Measurements from ENCODE around the gene ZNF766. TPM values are rescaled to one million over a fixed set of nuclear protein-coding genes. Genes with fewer than 3 reads are reported as not detected.

The ZNF766 gene
- total RNA-seq, 1 donor from 2014 or later, result 5.6 TPM

- Histone ChIP-seq H3K36me3 (peaks cover 0 to 23% of the 10 kb centered on the region in 2 donors), H3K27ac (no peak overlapping the region), H3K9me3 (no peaks in the 10 kb centered on the region), H3K4me3 (no peak overlapping the region), H3K27me3 (no peaks in the 10 kb centered on the region), H3K4me1 (no peaks in the 10 kb centered on the region)
- intact Hi-C loops (cut with DNase I), result loop anchor here (2.0 kb wide), 1 partner anchor 69 kb away; no protein-coding TSS in a partner anchor
- TF ChIP-seq POLR2A (IDR thresholded peaks at IDR 0.05) (no peak), POLR2AphosphoS5 (IDR thresholded peaks at IDR 0.05; ENCODE audit: insufficient read depth in 1 of 2, low read depth in 1 of 2) (no peak)
- TF ChIP-seq, protein P1, sequence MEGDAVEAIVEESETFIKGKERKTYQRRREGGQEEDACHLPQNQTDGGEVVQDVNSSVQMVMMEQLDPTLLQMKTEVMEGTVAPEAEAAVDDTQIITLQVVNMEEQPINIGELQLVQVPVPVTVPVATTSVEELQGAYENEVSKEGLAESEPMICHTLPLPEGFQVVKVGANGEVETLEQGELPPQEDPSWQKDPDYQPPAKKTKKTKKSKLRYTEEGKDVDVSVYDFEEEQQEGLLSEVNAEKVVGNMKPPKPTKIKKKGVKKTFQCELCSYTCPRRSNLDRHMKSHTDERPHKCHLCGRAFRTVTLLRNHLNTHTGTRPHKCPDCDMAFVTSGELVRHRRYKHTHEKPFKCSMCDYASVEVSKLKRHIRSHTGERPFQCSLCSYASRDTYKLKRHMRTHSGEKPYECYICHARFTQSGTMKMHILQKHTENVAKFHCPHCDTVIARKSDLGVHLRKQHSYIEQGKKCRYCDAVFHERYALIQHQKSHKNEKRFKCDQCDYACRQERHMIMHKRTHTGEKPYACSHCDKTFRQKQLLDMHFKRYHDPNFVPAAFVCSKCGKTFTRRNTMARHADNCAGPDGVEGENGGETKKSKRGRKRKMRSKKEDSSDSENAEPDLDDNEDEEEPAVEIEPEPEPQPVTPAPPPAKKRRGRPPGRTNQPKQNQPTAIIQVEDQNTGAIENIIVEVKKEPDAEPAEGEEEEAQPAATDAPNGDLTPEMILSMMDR (IDR thresholded peaks at IDR 0.05), result no peak
- no peak for DNase-seq (ENCODE audit: extremely low spot score in 2 of 2)
Measured at GRCh38 chr19:52231154-52231910, 38.1 kb upstream of the ZNF766 start.

GRCh38 chr19:52234406-52234805, 35.0 kb upstream of the ZNF766 start:
- no peak for DNase-seq (ENCODE audit: extremely low spot score in 2 of 2)
- TF ChIP-seq POLR2A (IDR thresholded peaks at IDR 0.05) (no peak), POLR2AphosphoS5 (IDR thresholded peaks at IDR 0.05; ENCODE audit: insufficient read depth in 1 of 2, low read depth in 1 of 2) (no peak)
- TF ChIP-seq, protein P1 (IDR thresholded peaks at IDR 0.05), result no peak
- no peaks in the 10 kb centered on the region for H3K27me3 ChIP-seq
- no peak overlapping the region for H3K4me3 ChIP-seq
- no peaks in the 10 kb centered on the region for H3K36me3 ChIP-seq
- no peaks in the 10 kb centered on the region for H3K4me1 ChIP-seq
- no peaks in the 10 kb centered on the region for H3K9me3 ChIP-seq
- no peak overlapping the region for H3K27ac ChIP-seq
- intact Hi-C loops (cut with DNase I), result no loop called here

- H3K36me3 ChIP-seq, result no peaks in the 10 kb centered on the region
- no peaks in the 10 kb centered on the region for H3K9me3 ChIP-seq
- TF ChIP-seq POLR2A (IDR thresholded peaks at IDR 0.05) (no peak), POLR2AphosphoS5 (IDR thresholded peaks at IDR 0.05; ENCODE audit: insufficient read depth in 1 of 2, low read depth in 1 of 2) (no peak)
- TF ChIP-seq, protein P1 (IDR thresholded peaks at IDR 0.05), result no peak
- H3K27ac ChIP-seq, result no peak overlapping the region
- intact Hi-C loops (cut with DNase I), result no loop called here
- DNase-seq (ENCODE audit: extremely low spot score in 2 of 2), result no peak
- no peaks in the 10 kb centered on the region for H3K27me3 ChIP-seq
- H3K4me3 ChIP-seq, result no peak overlapping the region
- H3K4me1 ChIP-seq, result no peaks in the 10 kb centered on the region
Measured at GRCh38 chr19:52237197-52237596, 32.2 kb upstream of the ZNF766 start.

- H3K27ac ChIP-seq, result no peak overlapping the region
- H3K4me1 ChIP-seq, result no peaks in the 10 kb centered on the region
- no peak overlapping the region for H3K4me3 ChIP-seq
- no peak for DNase-seq (ENCODE audit: extremely low spot score in 2 of 2)
- H3K27me3 ChIP-seq, result no peaks in the 10 kb centered on the region
- intact Hi-C loops (cut with DNase I), result no loop called here
- H3K36me3 ChIP-seq, result no peaks in the 10 kb centered on the region
- no peak for TF ChIP-seq POLR2AphosphoS5 (IDR thresholded peaks at IDR 0.05; ENCODE audit: insufficient read depth in 1 of 2, low read depth in 1 of 2)
- TF ChIP-seq, protein P1 (IDR thresholded peaks at IDR 0.05), result peak; percentile 64 to 83 (median 71)
- no peaks in the 10 kb centered on the region for H3K9me3 ChIP-seq
Measured at GRCh38 chr19:52237771-52238400, 31.5 kb upstream of the ZNF766 start.

- no peak for DNase-seq (ENCODE audit: extremely low spot score in 2 of 2)
Measured at GRCh38 chr19:52244021-52244420, 25.4 kb upstream of the ZNF766 start.

More at GRCh38 chr19:52244021-52244420, 25.4 kb upstream of the ZNF766 start:
- Histone ChIP-seq H3K4me1 (no peaks in the 10 kb centered on the region), H3K36me3 (no peaks in the 10 kb centered on the region), H3K9me3 (no peaks in the 10 kb centered on the region), H3K27ac (no peak overlapping the region), H3K4me3 (no peak overlapping the region), H3K27me3 (no peaks in the 10 kb centered on the region)
- intact Hi-C loops (cut with DNase I), result loop anchor here (5.0 kb wide), 1 partner anchor 107 kb away; the partner anchor contains the start of gene ZNF616
- TF ChIP-seq POLR2A (IDR thresholded peaks at IDR 0.05) (no peak), POLR2AphosphoS5 (IDR thresholded peaks at IDR 0.05; ENCODE audit: insufficient read depth in 1 of 2, low read depth in 1 of 2) (no peak)
- TF ChIP-seq, protein P1 (IDR thresholded peaks at IDR 0.05), result no peak

Measured in vagina (tissue), 2 donors.